Measurements from ENCODE around the gene DEPDC7. TPM values are rescaled to one million over a fixed set of nuclear protein-coding genes. Genes with fewer than 3 reads are reported as not detected.
A peak's percentile ranks its signal among the peaks of the same experiment; 100 is the strongest.
"Not testable (repeated sequence)": the region's sequence is repeated elsewhere in the genome, so short reads cannot be mapped to it uniquely, and the experiment has no call there.

DEPDC7 gene
- total RNA-seq, 2 experiments from 2014 or later: 1.1 TPM

GRCh38 chr11:33027846-33028536 lies 12.3 kb downstream of the DEPDC7 start:
- Mint-ChIP-seq H3K27ac (no peak overlapping the region), H3K4me1 (no peaks in the 10 kb centered on the region), H3K27me3 (peaks cover 49% of the 10 kb centered on the region), H3K36me3 (ENCODE audit: low read depth) (no peaks in the 10 kb centered on the region), H3K9me3 (no peaks in the 10 kb centered on the region), H3K4me3 (no peak overlapping the region)
- ChIA-PET CTCF (interaction anchor here (1.2 kb wide), 1 partner anchor 37 kb away, joined by 4 read pairs; no protein-coding TSS in a partner anchor), POLR2A (interaction anchor here (1.2 kb wide), 1 partner anchor 11 kb away, joined by 4 read pairs; the partner anchor contains the start of gene TCP11L1)
- no peak for DNase-seq

GRCh38 chr11:33028537-33028914 lies 12.8 kb downstream of the DEPDC7 start:
- no peak overlapping the region for H3K4me3 Mint-ChIP-seq
- ChIA-PET POLR2A (no interaction called here), CTCF (no interaction called here)
- DNase-seq: no peak
- peaks cover 51% of the 10 kb centered on the region for H3K27me3 Mint-ChIP-seq
- H3K4me1 Mint-ChIP-seq: no peaks in the 10 kb centered on the region
- H3K27ac Mint-ChIP-seq: no peak overlapping the region
- no peaks in the 10 kb centered on the region for H3K36me3 Mint-ChIP-seq (ENCODE audit: low read depth)
- H3K9me3 Mint-ChIP-seq: no peaks in the 10 kb centered on the region

GRCh38 chr11:33029218-33029617 lies 13.5 kb downstream of the DEPDC7 start:
- H3K9me3 Mint-ChIP-seq; H3K27ac Mint-ChIP-seq; H3K4me3 Mint-ChIP-seq; H3K36me3 Mint-ChIP-seq (ENCODE audit: low read depth); H3K4me1 Mint-ChIP-seq; CTCF ChIA-PET; POLR2A ChIA-PET; DNase-seq: not testable (repeated sequence)
- H3K27me3 Mint-ChIP-seq: peaks cover 55% of the 10 kb centered on the region

- H3K27ac Mint-ChIP-seq: no peak overlapping the region
- H3K27me3 Mint-ChIP-seq: peaks cover 40% of the 10 kb centered on the region
- H3K4me3 Mint-ChIP-seq: no peak overlapping the region
- no peak for DNase-seq
- no peaks in the 10 kb centered on the region for H3K36me3 Mint-ChIP-seq (ENCODE audit: low read depth)
- POLR2A ChIA-PET: interaction anchor here (1.1 kb wide), 1 partner anchor 9 kb away, joined by 3 read pairs; no protein-coding TSS in a partner anchor
- no peaks in the 10 kb centered on the region for H3K9me3 Mint-ChIP-seq
- CTCF ChIA-PET: interaction anchor here (1.9 kb wide), 1 partner anchor 32 kb away, joined by 7 read pairs; no protein-coding TSS in a partner anchor
- peaks cover 1% of the 10 kb centered on the region for H3K4me1 Mint-ChIP-seq
These were observed 17.8 kb downstream of the DEPDC7 start for GRCh38 chr11:33033493-33033892.

- H3K9me3 Mint-ChIP-seq: no peaks in the 10 kb centered on the region
- H3K36me3 Mint-ChIP-seq (ENCODE audit: low read depth): no peaks in the 10 kb centered on the region
- ChIA-PET POLR2A (no interaction called here), CTCF (no interaction called here)
- H3K27me3 Mint-ChIP-seq: peaks cover 36% of the 10 kb centered on the region
- no peak for DNase-seq
- peaks cover 8% of the 10 kb centered on the region for H3K4me1 Mint-ChIP-seq
- no peak overlapping the region for H3K4me3 Mint-ChIP-seq
- no peak overlapping the region for H3K27ac Mint-ChIP-seq
These were observed 19.3 kb downstream of the DEPDC7 start for GRCh38 chr11:33035011-33035410.

- H3K4me1 Mint-ChIP-seq: peaks cover 31% of the 10 kb centered on the region
- H3K9me3 Mint-ChIP-seq: no peaks in the 10 kb centered on the region
- H3K27ac Mint-ChIP-seq: peak within 1 kb of the TSS; percentile 89
- CTCF ChIA-PET: interaction anchor here (0.6 to 2.6 kb wide), 8 partner anchors 14 to 451 kb away, joined by 3 to 11 read pairs (median 5); partner anchors contain the start of genes CSTF3 and DEPDC7
- peak; percentile 83 for DNase-seq
- peaks cover 9% of the 10 kb centered on the region for H3K27me3 Mint-ChIP-seq
- H3K4me3 Mint-ChIP-seq: peak within 1 kb of the TSS; percentile 89
- POLR2A ChIA-PET: interaction anchor here (0.7 to 3.2 kb wide), 18 partner anchors 12 to 217 kb away, joined by 3 to 24 read pairs (median 4); partner anchors contain the start of genes CSTF3, DEPDC7 and QSER1
- H3K36me3 Mint-ChIP-seq (ENCODE audit: low read depth): peaks cover 14% of the 10 kb centered on the region
These were observed 23.8 kb downstream of the DEPDC7 start, which contains the start of gene TCP11L1 for GRCh38 chr11:33039274-33040032. Gene TCP11L1 (plus strand): TSS chr11:33039572. CDS start chr11:33043774, 4,202 bp downstream.

- peak; percentile 43 for DNase-seq
- H3K27ac Mint-ChIP-seq: peak overlapping the region; percentile 77
These were observed 24.6 kb downstream of the DEPDC7 start for GRCh38 chr11:33040033-33040861.

GRCh38 chr11:33040862-33041453 lies 25.3 kb downstream of the DEPDC7 start:
- Mint-ChIP-seq H3K36me3 (ENCODE audit: low read depth) (peaks cover 25% of the 10 kb centered on the region), H3K9me3 (no peaks in the 10 kb centered on the region), H3K4me1 (peaks cover 31% of the 10 kb centered on the region), H3K27ac (peak overlapping the region; percentile 18), H3K4me3 (peak overlapping the region; percentile 89), H3K27me3 (peaks cover 2% of the 10 kb centered on the region)
- POLR2A ChIA-PET: interaction anchor here (1.1 to 3.2 kb wide), 6 partner anchors 19 to 148 kb away, joined by 4 to 24 read pairs (median 17); partner anchors contain the start of genes DEPDC7 and QSER1
- no peak for DNase-seq
- CTCF ChIA-PET: interaction anchor here (1.9 to 2.6 kb wide), 2 partner anchors 18 to 22 kb away, joined by 4 to 10 read pairs; no protein-coding TSS in a partner anchor

More at GRCh38 chr11:33040033-33040861, 24.6 kb downstream of the DEPDC7 start:
- Mint-ChIP-seq H3K36me3 (ENCODE audit: low read depth) (peaks cover 19% of the 10 kb centered on the region), H3K4me1 (peaks cover 31% of the 10 kb centered on the region), H3K4me3 (peak overlapping the region; percentile 89), H3K9me3 (no peaks in the 10 kb centered on the region), H3K27me3 (peaks cover 5% of the 10 kb centered on the region)
- ChIA-PET CTCF (interaction anchor here (0.8 to 2.6 kb wide), 6 partner anchors 15 to 146 kb away, joined by 3 to 11 read pairs (median 5); partner anchors contain the start of gene CSTF3), POLR2A (interaction anchor here (0.7 to 3.2 kb wide), 15 partner anchors 15 to 216 kb away, joined by 3 to 24 read pairs (median 7); partner anchors contain the start of genes CSTF3, DEPDC7 and QSER1)

- no peaks in the 10 kb centered on the region for H3K27me3 Mint-ChIP-seq
- no peak overlapping the region for H3K4me3 Mint-ChIP-seq
- ChIA-PET CTCF (interaction anchor here (1.0 to 2.3 kb wide), 3 partner anchors 21 to 81 kb away, joined by 3 to 12 read pairs (median 3); no protein-coding TSS in a partner anchor), POLR2A (interaction anchor here (1.1 to 1.6 kb wide), 4 partner anchors 11 to 31 kb away, joined by 4 to 7 read pairs (median 4); no protein-coding TSS in a partner anchor)
- no peak for DNase-seq
- H3K36me3 Mint-ChIP-seq (ENCODE audit: low read depth): peaks cover 46% of the 10 kb centered on the region
- H3K9me3 Mint-ChIP-seq: no peaks in the 10 kb centered on the region
- H3K27ac Mint-ChIP-seq: no peak overlapping the region
- peaks cover 29% of the 10 kb centered on the region for H3K4me1 Mint-ChIP-seq
These were observed 27.6 kb downstream of the DEPDC7 start for GRCh38 chr11:33043221-33043830.

- DNase-seq: no peak
- H3K27me3 Mint-ChIP-seq: no peaks in the 10 kb centered on the region
- H3K27ac Mint-ChIP-seq: no peak overlapping the region
- H3K9me3 Mint-ChIP-seq: no peaks in the 10 kb centered on the region
- CTCF ChIA-PET: interaction anchor here (1.0 to 2.3 kb wide), 3 partner anchors 20 to 82 kb away, joined by 3 to 12 read pairs (median 3); no protein-coding TSS in a partner anchor
- peaks cover 23% of the 10 kb centered on the region for H3K4me1 Mint-ChIP-seq
- H3K36me3 Mint-ChIP-seq (ENCODE audit: low read depth): peaks cover 52% of the 10 kb centered on the region
- POLR2A ChIA-PET: interaction anchor here (1.2 to 1.6 kb wide), 3 partner anchors 12 to 19 kb away, joined by 4 to 7 read pairs (median 5); no protein-coding TSS in a partner anchor
- no peak overlapping the region for H3K4me3 Mint-ChIP-seq
These were observed 28.6 kb downstream of the DEPDC7 start for GRCh38 chr11:33044285-33044756.

- Mint-ChIP-seq H3K36me3 (ENCODE audit: low read depth) (peaks cover 53% of the 10 kb centered on the region), H3K9me3 (no peaks in the 10 kb centered on the region), H3K27ac (no peak overlapping the region), H3K4me1 (peaks cover 17% of the 10 kb centered on the region), H3K4me3 (no peak overlapping the region), H3K27me3 (no peaks in the 10 kb centered on the region)
- no peak for DNase-seq
- CTCF ChIA-PET: interaction anchor here (1.3 kb wide), 1 partner anchor 20 kb away, joined by 4 read pairs; no protein-coding TSS in a partner anchor
- POLR2A ChIA-PET: interaction anchor here (0.8 to 1.9 kb wide), 2 partner anchors 9 to 35 kb away, joined by 3 to 6 read pairs; no protein-coding TSS in a partner anchor
These were observed 30.0 kb downstream of the DEPDC7 start for GRCh38 chr11:33045551-33046255.
